Nucleus accumbens (tissue), 56 donors: ENCODE measurements around the gene TRERF1.

Experiments
- DNase-seq, 56 donors: peaks; one replicate each; lab custom pipeline; 2025; lab: John Stamatoyannopoulos, UW

Gene TRERF1

GRCh38 chr6:42401613-42401951 lies 50.1 kb downstream of the TRERF1 start:
- no peak for DNase-seq

DNA sequence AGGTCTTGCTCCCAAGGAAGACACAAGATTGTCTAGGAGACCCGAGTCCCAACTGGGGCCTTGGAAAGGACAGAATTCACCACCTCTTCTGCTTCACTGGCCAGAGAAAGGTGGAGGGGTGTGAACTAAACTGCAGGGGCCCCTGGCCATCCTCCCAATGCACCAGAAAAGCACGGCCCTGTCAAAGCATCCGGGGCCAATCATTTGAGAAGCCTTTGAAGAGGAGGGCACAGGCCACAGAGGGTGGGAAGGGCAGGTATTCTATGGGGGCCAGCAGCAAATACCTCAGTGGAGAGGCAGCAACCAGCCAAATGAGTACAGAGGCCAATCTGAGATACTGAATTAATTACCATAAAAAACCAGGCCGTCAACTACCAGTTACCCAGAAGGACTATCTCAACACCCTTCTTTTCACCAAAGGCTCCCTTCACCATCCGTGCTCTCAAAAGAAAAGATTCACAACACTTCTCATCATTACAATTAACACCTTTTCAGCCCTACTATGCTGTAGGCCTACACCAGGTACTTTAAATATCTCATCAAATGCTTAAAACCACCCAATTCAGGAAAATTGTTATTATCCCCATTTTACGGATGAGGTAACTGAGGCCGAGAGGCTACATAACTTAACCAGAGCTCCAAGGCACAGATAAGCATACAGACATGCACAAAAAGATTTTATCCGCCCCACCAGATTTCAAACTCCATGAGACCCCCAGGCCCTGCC lies 50.7 kb downstream of the TRERF1 start:
- no peak for DNase-seq

GRCh38 chr6:42400061-42400760 lies 51.5 kb downstream of the TRERF1 start:
- no peak for DNase-seq

DNA sequence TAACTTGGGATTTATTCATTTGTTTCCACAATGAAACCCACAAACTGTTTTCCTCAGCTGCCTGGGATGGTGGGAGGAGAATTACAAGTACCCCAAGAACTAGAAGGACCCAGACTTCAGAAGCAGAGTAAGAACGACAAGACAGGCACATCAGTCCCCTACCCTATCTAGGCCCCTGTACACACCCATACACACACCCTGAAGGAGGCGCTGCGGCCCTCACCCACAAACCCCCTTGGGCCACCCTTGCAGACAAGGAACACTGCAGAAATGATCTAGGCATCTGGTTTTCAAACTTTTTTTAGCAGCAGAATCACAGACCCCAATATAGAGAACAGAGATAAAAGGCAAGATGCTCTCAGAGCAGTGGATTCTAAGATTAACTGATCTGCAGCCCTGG lies 55.0 kb downstream of the TRERF1 start:
- no peak for DNase-seq

DNA sequence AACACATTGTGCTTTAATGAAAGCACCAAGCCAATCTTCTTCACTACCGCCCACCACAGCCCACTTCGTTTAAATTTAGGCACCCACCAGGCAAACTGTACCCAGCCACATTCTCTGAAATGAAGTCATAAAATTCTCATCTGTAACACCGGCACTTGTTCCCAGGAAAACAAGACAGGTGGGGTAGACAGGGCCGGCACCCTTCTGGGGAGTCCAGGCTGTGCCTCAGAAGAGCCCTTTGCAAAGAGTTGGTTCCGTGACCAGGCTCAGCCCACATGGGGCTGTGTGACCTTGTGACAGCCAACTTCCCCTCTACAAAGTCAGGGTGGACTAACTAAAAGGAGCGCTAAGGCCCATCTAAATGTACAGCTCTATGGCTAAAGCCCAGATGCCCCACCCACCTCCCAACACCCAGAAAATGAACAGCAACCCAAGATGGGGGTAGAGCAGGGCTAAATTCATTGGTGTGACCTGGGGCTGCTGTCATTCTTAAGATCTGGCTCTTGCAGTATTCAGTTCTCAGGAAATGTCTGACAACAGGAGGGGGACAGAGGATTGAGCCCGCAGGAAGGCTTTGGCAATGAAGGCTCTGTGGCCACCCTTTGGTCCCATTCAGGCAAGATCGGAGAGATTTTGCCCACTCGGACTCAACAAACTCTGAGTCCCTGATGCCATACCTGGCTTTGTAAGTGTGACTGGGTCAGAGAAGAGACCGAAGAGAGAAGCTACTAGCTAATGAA lies 56.7 kb downstream of the TRERF1 start:
- peak in 25 of 56 donors; percentile 4 to 68 (median 33) for DNase-seq

DNA sequence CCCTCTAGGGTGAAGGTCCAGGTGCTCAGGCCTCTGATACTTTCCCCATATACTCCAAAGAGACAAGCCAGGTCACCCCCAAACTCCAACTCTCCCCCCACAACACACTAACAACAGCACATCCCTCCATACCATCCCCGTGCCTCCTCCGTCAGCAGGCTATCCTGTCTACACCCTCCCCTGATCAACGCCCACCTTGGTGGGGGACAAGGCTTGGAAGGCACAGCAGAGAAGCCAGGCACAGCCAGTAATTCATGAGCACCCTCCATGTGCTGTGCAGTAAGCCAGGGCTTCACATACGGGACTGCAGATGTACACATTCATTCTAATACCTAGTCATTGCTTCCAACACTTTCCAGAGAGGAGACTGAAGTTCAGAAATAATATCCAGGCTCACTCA lies 57.6 kb downstream of the TRERF1 start:
- DNase-seq: no peak

- no peak for DNase-seq
These were observed 58.4 kb downstream of the TRERF1 start for GRCh38 chr6:42393339-42393738.

- DNase-seq: no peak
These were observed 58.9 kb downstream of the TRERF1 start for GRCh38 chr6:42392833-42393232.

DNA sequence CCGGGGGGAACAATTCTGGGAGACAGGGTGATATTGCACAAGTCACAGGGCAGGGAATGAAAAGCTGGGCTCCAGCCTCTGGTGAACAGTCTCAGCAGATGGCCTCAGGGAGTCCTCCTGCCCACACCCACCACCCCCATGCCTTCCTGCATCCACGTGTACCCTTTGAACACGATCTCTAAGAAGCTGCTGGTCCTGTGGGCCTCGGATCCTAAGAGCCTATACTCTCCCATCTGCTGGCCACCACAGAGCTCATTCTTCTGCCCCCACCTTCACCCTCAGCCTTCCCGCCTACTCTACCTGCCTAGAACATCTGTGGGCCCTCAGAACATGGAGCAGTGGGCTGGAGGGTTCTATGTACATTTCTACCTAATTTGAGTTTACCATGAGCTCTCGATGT lies 60.3 kb downstream of the TRERF1 start:
- DNase-seq: no peak

DNA sequence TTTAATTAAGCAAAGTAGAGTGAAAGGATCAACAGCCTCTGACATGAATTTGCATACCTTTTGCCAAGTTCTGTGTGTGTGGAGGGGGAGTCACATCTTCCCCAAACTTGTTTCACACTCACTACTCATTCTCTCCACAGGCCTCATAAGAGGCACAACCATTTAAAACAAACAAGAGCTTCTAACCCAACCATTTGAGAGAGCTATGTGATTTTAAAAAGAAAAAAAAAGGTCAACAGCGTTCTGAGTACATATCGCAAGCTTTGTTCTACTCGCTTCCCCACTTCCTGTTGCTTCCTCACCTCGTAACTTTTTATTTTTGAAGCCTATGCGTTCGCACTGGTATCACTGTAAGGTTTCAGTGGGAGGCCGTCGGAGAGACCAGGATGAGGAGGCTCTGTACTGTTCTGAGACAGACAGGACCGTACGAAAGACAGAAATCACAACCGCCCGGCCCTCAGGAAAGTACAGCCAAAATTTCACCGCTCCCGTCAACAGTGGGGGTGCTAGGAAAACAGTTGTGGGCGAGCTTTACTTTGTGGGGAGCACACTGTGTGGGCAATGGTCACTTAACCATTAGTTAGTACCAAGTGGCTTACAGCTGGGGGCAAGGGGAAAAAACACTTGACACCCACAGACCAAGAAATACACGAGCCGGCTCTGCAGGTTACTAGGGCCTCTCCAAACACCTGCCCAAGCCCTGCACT lies 61.3 kb downstream of the TRERF1 start:
- no peak for DNase-seq

DNA sequence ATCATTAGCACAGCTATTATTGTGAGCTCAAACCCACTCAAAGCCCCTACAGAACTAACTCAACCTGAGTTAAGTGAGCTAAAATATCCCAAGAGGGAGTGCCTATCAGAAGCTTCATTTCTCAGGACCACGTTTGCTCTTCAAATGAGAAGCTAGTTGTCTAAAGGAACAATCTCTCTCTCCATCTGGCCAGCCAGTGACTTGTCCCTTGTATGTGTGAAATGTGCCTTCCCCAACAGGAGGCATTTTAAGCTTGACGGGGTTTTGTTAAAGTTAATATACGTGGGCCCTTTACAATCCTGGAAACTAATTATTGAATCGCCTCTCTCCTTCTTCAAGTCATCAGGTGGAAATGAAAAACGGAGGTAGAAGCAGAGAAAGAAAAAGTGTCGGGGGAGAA lies 62.0 kb downstream of the TRERF1 start:
- no peak for DNase-seq

DNA sequence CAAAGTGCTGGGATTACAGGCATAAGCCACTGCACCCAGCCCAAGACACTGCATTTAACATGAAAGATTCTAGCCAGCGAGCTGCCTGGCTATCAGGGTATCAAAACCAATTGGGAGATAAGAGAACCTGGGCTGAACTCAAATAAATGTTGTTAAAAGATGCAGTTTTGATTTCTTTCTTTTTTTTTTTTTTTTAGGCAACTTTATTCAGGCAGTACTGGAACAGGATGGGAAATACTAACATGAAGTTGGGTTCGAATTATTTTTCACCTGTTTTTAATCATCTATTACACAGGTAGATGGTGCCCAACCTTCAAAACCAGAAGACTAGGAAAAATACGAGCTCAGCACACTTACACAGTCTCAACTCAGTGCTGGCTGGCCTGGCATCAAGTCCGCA lies 63.7 kb downstream of the TRERF1 start:
- DNase-seq: no peak

DNA sequence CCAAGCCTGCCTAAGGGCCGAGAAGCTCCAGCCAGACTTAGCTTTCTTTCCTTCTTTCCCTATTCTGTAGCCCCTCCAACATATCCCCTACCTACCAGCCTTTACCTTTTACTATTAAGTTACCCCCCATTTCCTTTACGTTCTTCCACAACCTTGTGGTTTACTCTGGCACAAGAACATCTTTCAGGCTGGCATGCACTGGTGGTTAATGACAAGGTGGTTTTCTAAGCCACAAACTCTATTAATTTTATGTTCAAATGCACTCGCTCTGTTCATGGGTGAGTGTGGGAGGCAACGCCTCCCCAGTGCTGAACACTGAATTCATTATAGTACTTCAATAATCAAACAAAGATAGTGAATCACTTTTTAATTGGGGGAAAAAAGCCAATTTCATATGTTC lies 64.4 kb downstream of the TRERF1 start:
- DNase-seq: peak in 9 of 56 donors; percentile 4 to 61 (median 35)

DNA sequence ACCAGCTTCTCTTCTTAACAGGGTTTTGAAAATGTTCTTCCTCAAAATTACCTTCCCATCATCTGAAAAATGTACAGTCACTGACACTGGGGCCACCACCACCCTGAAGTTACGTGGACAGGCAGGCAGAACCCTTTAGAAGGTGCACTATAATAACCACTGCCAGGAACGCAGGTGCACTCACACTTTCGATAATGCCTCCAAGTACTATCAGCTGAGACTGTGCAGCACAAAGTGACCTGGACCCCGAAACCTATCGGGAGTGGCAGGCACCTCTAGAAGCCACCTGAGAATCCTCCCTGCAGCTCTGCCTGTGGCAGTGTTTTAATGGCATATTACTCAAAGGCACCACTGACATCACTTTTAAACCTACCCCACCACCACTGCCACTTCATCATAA lies 66.4 kb downstream of the TRERF1 start:
- no peak for DNase-seq

DNA sequence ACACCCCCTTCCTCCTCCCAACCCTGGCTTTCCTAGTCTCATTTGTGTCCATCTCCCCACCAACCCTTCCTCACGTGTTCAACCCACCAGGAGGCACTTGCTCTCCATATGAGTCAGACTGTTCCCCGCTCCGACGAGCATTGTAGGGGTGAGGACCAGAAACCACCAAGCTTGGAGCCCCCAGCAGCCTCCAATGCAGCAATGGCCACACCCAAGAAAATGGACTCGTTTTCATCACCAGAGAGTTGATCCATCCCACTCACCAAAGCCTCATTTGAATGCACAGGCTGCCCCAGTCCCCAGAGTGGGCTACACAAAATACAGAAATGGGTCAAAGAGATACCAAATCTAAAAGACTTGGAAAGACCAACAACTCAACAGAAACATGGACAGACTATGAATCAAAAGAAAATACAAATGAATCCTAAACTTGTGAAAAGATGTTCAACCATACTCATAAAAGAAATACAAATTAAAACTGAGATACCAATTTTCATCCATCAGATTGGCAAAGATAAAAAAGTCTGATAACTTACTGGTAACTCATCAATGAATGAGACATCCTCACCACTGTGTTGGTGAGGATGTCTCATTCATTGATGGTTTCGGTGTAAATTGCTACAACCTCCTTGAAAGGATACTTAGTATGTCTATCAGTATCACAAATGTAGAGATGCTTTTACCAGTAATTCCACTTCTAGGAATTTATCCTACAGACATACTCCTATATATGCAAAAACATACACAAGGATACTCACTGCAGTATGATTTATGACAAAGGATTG lies 68.1 kb downstream of the TRERF1 start:
- DNase-seq: no peak

- no peak for DNase-seq
These were observed 69.9 kb downstream of the TRERF1 start for GRCh38 chr6:42381850-42382249.

GRCh38 chr6:42380228-42380979 lies 71.3 kb downstream of the TRERF1 start:
- no peak for DNase-seq

GRCh38 chr6:42378536-42378935 lies 73.2 kb downstream of the TRERF1 start:
- DNase-seq: no peak

GRCh38 chr6:42378125-42378524 lies 73.6 kb downstream of the TRERF1 start:
- no peak for DNase-seq
